HG02870 (cell line): ENCODE results near the gene PRH2.

Experiments used
- ATAC-seq: cut with Tn5 transposase; IDR thresholded peaks from one replicate; pipeline ENCODE4 v1.9.1; 2021; ENCODE audit warnings: mild to moderate bottlenecking, moderate library complexity; ENCODE audit not compliant: unreplicated experiment

The PRH2 gene

DNA sequence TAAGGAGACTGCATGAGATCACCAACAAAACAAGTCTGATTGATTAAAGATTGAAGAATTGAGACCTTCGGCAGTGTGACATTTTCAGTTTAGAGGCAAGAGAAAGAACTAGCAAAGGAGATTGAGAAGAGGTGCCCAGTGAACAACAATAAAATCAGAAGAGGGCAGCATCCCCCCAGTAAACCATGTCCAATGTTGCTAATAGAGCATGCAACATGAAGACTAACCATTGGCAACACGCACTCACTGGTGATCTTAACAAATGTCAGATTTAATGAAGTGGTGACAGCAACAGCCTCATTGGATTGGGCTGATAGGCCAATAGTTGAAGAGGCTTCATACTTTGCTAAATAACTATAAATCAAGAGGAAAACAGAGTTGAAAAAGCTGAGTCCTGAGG is 30.8 kb downstream of the PRH2 start:
- ATAC-seq, result no peak

DNA sequence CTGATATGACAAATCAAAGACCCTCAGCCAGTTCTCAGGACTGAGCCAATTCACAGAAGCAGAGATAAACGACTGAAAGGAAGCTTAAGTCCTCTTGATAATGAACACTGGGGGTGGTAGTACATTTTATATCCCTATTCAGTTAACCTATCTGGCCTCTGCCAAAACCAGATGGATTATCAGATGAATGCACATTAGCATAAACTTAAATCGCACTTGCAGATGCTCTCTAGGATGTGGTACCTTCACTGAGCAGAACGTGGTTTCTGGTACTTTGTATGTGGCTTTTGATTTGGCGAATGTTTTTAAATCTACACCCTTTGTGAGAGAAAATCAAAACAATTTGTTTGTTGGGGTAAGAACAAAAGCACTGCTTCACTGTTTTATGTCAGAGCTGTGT is 31.2 kb downstream of the PRH2 start:
- ATAC-seq, result no peak

DNA sequence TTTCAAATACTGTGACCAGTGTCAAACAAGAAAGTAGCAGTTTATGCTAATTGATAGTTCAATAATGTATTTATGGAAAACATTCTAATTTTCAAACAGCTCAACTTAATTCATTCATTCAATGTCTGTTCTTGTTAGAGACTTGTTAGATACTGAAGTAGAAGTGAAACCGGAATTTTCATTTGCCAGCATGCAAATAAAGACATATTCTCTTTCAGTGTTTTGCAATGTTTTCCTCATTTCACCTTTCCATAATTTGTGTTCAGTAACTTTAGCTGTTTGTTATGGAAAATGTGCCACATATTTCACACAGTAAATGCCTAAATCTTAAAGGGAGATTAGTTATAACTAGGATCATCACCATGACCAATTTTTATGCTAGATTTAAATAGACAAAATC is 36.4 kb downstream of the PRH2 start:
- no peak for ATAC-seq

DNA sequence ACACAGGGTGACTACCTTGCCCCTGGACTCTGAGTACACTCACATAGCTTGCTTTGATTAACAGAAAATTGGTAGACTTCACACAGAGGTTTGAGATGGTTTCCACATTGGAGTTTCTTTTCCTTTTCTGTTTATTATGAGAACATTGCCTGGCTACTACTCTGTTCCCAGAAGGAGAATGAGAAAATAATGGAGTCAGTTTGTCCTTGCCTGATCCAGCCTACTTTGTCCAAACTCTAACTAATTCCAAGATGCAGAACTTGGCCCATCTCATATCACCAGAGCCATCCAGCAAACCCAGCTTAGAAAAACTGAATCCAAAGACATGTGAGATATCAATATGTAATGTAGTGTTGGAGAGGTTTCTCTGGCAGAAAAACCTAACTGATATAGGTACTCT is 37.3 kb downstream of the PRH2 start:
- ATAC-seq, result no peak

DNA sequence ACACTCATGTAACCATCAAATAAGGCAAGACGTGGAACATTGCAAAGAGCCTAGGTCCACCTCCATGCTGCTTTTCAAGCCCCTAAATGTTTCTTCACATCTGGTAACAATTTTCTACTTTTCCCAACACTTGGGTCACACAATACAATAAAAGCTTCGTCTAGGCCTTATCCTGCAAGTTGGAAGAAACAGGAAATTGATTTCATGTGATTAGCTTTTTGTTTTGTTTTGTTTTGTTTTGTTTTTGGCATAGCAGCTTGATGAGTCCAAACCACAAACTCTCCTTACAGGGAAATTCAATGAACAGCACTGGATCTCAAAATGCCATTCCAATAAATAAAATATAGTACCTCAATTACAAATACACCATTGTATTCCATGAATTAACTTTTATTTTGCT is 38.4 kb downstream of the PRH2 start:
- no peak for ATAC-seq

DNA sequence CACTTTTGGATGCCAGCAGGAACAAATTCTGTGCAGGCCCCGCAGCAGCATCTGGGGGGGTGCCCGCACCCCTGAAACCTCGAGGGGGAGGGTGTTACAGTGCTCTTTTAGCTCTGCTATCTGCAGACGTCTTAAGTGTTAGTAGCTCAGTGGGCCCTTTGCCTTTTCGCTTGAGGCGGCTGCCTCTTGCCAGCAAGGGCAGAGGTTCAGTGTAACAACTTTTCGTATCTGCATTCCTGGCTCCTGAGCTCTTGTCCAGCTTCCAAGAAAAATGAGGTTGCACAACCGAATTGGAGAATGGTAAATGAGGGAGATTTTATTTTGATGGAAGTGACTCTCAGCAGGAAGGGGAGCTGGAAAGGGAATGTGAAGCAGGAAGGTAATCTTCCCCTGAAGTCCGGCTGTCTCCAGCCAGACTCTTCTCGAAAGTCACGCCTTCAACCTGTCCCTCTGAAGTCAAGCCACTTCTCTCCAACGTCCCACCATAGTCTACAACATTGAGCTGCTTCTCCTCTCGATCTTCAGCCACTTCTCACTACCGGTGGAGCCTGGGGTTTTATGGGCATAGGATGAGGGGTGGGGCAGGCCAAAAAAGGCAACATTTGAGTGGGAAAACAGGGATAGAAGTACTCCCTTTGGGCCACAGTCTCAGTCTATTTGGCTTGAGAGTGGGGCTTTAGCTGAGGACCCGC is 39.9 kb downstream of the PRH2 start:
- no peak for ATAC-seq

DNA sequence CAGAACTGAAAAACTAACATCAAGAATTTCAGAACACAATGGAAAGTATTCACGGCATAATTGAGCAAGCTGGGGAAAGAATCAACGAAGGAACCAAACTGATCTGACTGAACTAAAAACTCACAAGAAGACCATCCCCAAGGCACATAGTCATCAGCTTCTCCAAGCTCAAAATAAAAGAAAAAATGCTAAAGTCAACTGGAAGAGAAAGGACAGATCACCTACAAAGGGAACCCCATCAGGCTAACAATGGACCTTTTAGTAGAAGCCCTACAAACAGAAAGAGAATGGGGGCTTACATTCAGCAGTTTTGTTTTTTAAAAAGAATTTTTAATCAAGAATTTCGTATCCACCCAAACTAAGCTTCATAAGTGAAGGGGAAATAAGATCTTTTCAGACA is 45.9 kb downstream of the PRH2 start:
- no peak for ATAC-seq

DNA sequence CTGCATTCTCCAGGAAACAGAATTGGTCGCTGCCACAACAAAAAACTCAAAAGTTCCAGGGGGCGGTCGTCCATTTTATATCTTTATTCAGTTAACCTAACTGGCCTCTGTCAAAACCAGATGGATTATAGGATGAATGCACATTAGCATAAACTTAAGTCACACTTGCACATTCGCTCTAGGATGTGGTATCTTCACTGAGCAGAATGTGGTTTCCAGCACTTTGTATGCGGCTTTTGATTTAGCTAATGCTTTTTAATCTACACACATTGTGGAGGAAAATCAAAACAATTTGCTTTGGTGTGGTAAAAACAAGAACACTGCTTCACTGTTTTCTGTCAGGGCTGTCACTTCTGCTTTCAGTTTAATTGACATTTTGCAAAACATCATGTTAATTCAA is 53.2 kb downstream of the PRH2 start:
- ATAC-seq, result no peak
